HCT116 (cell line): ENCODE results near the gene LGI2.

Experiments used
- CEBPB ChIP-seq: IDR thresholded peaks from 2 replicates; pipeline ENCODE4 v1.6.1; 2012; ENCODE audit warnings: low read depth
- EZH2phosphoT487 ChIP-seq: fragments of 200-600 bp; IDR thresholded peaks from 2 replicates; pipeline ENCODE4 v1.6.1; 2018; ENCODE audit warnings: antibody characterized with exemption, borderline replicate concordance
- FOSL1 ChIP-seq: IDR thresholded peaks from 2 replicates; pipeline ENCODE4 v1.6.1; 2012; ENCODE audit warnings: low read depth
- POLR2A ChIP-seq: IDR thresholded peaks from 2 replicates; pipeline ENCODE4 v1.7.0; 2011; ENCODE audit warnings: borderline replicate concordance; ENCODE audit not compliant: insufficient read depth, insufficient read length; ENCODE audit errors: extremely low read depth
- POLR2AphosphoS5 ChIP-seq: IDR thresholded peaks from 2 replicates; pipeline ENCODE4 v1.6.1; 2011; ENCODE audit warnings: mild to moderate bottlenecking, low read depth, low read length, moderate library complexity
- REST ChIP-seq: IDR thresholded peaks from 2 replicates; pipeline ENCODE4 v1.6.1; 2012; ENCODE audit warnings: low read depth
- SP1 ChIP-seq: IDR thresholded peaks from 2 replicates; pipeline ENCODE4 v1.6.1; 2012; ENCODE audit warnings: low read depth
- YY1 ChIP-seq: IDR thresholded peaks from 2 replicates; pipeline ENCODE4 v1.6.1; 2011; ENCODE audit warnings: low read length, low read depth, moderate library complexity, mild to moderate bottlenecking; ENCODE audit not compliant: insufficient replicate concordance; ENCODE audit errors: extremely low read depth
- TF ChIP-seq, protein P1 (sequence below), 3 experiments: fragments of 200-600 bp in 1 of 3; sonication (generic) in 1 of 3; IDR thresholded peaks in 2 of 3; conservative IDR thresholded peaks in 1 of 3; 2 replicates each; pipeline ENCODE4 v1.5.1; 2012 to 2017; ENCODE audit warnings: low read depth in 2 of 3, low read length in 2 of 3, antibody characterized with exemption in 1 of 3, borderline replicate concordance in 1 of 3, control low read depth in 1 of 3, mild to moderate bottlenecking in 1 of 3, mixed read lengths in 1 of 3, mixed run types in 1 of 3, moderate library complexity in 1 of 3; ENCODE audit not compliant: insufficient read depth in 1 of 3

- TF ChIP-seq REST (no peak), EZH2phosphoT487 (no peak), YY1 (no peak), SP1 (no peak), FOSL1 (no peak), POLR2A (no peak), CEBPB (no peak), POLR2AphosphoS5 (no peak)
- TF ChIP-seq, protein P1, sequence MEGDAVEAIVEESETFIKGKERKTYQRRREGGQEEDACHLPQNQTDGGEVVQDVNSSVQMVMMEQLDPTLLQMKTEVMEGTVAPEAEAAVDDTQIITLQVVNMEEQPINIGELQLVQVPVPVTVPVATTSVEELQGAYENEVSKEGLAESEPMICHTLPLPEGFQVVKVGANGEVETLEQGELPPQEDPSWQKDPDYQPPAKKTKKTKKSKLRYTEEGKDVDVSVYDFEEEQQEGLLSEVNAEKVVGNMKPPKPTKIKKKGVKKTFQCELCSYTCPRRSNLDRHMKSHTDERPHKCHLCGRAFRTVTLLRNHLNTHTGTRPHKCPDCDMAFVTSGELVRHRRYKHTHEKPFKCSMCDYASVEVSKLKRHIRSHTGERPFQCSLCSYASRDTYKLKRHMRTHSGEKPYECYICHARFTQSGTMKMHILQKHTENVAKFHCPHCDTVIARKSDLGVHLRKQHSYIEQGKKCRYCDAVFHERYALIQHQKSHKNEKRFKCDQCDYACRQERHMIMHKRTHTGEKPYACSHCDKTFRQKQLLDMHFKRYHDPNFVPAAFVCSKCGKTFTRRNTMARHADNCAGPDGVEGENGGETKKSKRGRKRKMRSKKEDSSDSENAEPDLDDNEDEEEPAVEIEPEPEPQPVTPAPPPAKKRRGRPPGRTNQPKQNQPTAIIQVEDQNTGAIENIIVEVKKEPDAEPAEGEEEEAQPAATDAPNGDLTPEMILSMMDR (IDR thresholded peaks at IDR 0.05 in 2 of 3, conservative IDR thresholded peaks at IDR 0.05 in 1 of 3; ENCODE audit: borderline replicate concordance in 1 of 3, insufficient read depth in 1 of 3, low read depth in 2 of 3, low read length in 2 of 3), result no peak
Measured at GRCh38 chr4:24995346-24995919, 35.3 kb downstream of the LGI2 start.
